ENCODE data around the gene SLC9A9.
"Not testable (repeated sequence)": the region's sequence is repeated elsewhere in the genome, so short reads cannot be mapped to it uniquely, and the experiment has no call there.

Gene SLC9A9

DNA sequence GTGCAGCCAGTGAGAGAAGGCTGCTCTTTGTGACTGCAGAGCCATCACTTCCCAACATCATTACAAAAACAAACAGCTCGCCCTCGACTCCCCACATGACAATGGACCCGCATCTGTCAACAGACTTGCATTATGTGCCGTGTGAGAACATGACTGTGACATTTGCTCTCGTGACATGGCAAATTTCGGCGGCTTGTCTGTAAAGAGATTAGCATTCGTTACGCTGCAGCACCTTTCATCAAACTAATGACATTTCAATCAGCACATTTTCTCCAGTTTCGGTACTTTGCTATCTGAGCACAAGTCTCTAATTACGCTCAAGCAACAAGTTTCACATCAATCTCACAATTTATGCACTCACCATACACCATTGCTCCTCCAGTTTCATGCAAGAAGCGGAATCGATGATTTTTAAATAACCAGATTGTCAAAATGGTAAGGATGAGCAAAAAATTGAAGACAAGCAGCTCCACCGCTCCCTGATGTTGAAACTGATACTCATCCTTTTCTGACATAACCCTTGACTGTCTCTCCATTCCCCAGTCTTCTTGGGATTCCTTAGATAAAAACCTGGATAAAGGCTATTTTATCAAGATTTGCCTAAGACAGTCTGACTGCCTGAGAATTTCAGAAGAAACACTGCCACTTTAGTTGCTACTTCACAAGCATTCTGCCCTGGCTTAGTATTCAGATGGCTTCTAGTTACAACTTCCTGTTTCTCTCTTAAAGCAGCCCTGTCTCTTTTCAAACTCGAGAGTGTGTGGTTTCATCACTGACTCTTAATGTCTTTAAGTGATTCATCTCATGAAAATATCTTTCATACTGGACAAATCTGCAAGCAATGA lies at the start of gene SLC9A9:
TSS of gene SLC9A9 (minus strand) at position 682 of the 845 bp plus-strand sequence. CDS start at position 536, 146 bp downstream.
- no peak for DNase-seq (ENCODE audit: low read depth)

DNA sequence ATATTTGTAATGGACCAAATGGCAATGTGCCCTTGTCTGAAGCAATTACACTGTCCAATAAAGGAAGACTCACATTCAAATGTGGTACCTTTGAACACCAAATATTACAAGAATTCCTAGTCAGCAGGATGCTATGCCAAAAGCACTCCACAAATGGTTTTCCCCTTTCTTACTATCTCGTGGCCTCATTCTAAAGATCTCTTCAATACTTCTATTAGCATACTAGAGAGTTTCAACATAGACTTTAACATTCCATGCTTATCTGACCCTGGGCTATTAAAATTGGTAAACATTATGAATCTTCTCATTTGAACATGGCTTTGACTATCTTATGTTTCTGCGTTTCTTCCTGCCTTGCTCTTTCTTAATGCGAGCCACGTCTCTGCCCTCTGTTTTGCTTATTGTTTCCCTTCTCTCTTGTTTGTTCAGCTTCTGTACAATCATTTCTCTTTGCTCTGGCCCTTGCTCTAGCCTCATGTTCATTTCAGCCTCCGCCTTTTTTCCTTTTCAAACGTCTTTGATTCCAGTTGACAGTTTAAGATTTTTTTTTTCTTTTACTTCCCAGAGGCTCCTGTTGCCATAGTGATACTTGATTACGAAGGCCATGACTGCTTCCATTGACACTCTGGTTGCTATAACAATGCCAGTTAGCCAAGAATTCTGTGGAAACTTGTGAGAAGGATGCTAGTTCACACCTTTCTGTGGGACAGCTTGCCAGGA lies 49.5 kb upstream of the SLC9A9 start:
- no peak for DNase-seq (ENCODE audit: low read depth)

DNA sequence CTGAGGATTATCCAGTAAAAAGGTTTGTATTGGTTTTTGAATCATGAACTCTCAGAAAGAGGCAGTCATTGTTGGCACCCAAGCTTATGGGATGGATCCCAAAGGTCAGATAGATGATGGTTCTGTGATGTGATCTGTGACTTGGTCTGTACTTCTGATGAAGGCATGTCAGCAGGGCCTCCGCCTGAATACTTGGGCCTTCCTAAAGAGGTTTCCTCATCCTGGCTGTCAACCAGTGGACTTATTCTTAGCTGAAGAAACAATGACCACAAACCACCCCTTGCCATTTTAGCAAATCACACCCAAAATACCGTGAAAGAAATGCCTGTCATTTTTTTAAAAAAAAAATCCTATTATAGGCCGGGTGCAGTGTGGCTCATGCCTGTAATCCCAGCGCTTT lies 48.2 kb upstream of the SLC9A9 start:
- DNase-seq (ENCODE audit: low read depth) = no peak

DNA sequence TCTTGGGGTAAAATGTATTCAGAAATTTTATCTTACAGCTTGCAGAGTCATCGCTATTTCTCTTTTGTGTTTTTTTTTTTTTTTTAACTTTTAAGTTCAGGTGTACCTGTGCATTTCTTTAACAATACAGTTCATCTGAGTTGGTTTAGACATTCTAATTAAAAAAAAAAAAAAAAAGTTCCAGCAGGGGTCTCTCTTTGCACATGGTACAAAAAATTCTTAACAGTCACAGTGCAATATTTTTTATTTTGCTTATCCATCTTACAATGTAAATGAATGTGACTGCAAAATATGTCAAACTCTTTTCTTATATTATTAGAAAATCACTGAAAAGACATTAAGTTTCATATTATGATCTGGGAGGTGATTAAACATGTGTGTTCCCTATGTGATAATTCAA lies 47.5 kb upstream of the SLC9A9 start:
- DNase-seq (ENCODE audit: low read depth) = no peak

- no peak for DNase-seq (ENCODE audit: low read depth)
These were observed 40.6 kb upstream of the SLC9A9 start for GRCh38 chr3:143888846-143889245.

DNA sequence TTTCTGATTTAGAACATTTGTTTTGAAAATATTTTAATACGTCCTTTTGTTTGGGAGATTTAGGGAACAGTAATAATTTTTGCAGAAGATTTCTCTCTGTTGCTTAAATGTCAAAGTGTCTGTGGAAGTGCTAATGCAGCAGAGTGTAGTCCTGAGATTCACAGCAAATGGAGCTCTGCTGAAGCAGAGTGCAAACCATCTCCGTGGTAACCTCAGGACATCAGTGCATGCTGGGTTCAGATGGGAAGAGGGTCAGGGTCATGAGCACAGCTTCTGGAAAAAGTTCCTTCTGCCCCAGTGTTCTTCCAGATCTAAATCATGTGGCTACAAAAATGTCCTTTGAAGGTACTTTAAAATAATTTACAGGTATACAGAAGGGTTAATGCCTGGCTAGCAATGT lies 39.9 kb upstream of the SLC9A9 start:
- no peak for DNase-seq (ENCODE audit: low read depth)

DNA sequence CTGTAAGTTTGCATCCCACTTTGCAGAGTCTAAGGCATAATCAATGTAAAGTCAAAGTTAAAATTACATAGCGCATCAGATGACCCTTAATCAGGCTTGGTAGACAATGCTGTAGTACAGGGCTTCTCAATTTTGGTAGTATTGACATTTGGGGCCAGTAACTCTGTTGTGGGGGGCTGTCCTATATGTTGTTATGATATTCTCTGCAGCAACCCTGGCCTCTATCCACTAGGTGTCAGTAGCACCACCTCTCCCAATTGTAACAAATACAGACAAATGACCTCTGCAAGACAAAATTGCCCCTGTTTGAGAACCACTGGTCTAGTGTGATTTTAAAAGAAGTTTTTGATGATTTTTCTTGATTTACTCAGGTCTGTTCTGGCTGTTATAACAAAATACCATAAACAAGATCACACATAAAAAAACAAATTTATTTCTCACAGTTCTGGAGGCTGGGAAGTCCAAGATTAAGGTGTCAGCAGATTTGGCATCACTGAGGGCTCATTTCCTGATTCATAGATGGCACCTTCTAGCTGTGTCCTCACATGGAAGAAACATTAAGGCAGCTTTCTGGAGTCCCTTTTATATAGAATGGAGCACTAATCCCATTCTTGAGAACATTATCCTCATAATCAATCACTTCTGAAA lies 37.6 kb upstream of the SLC9A9 start:
- DNase-seq (ENCODE audit: low read depth) = no peak

GRCh38 chr3:143884861-143885260 lies 36.6 kb upstream of the SLC9A9 start:
- no peak for DNase-seq (ENCODE audit: low read depth)

DNA sequence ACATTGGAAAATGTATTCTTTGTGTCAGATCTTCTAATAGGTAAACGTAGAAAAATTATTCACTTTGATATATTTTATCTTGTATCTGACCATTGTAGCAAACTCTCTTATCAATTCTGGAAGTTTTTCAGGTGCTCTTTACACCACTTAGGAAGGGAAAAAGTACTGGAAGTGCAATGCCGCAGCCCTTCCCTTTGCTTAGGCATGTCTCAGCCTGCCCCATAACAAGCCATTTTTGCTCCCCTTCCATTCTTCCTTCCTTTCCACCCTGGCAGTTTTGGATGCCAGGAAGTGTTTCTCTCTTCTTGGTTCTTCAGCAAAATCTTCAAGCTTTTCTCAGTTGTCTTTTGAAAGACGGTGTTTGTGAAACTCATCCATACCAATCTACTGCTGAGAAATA lies 34.9 kb upstream of the SLC9A9 start:
- DNase-seq (ENCODE audit: low read depth) = no peak

DNA sequence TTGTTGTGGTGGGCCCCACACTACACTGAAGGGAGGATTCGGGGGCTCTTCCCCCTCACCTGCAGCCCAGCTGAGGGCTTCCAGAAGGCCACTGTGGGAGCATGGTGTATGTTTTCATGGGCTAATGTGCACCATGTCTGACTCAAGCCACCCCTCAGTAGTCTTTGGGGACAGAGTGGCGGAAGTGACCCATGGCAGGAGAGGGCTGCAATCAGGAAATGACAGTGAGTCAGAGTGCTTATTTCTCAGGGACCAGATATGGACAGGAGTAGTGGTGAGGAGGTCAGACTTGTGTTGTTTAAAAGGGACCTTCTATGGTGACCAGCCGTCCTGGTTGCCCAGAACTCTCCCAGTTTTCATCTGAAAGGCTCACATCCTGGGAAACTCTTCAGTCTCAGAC lies 32.8 kb upstream of the SLC9A9 start:
- DNase-seq (ENCODE audit: low read depth) = no peak

DNA sequence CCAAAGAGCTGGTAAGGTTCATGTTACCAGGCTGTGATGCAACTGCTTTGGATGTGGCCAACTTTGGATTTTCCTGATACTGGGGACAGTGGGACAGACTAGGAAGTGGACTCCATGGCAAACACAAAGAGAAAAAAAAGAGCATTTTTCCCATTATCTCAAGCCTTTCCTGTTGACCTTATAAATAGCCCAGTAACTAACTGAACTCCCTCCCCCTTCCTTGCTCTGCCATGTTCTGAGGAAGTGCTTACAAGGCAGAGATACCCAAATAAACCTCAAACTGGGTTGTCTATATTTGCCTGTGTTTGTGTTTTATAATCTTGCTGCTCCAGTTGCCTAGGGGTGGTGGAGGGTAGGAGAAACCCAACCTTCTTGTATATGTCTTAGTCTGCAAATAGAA lies 27.3 kb upstream of the SLC9A9 start:
- no peak for DNase-seq (ENCODE audit: low read depth)

GRCh38 chr3:143873553-143873952 lies 25.3 kb upstream of the SLC9A9 start:
- DNase-seq (ENCODE audit: low read depth) = not testable (repeated sequence)

DNA sequence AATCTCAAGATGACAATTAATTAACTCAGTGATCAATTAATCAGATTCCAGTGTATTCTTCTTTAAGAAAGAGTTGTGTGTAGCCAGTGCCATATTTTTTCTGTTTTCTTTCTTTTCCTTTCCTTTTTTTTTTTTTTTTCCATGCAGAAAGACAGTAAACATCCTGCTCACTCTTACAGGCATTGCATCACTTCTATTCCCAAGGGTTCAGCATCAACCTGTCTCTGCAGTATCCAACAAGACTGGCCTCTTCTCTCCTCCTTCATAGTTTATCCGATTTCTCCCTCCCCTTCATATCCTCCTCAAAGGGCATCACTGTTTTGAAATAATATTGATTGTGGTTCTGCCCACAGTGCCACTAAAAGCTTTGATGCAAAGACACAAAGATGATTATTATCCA lies 17.0 kb upstream of the SLC9A9 start:
- DNase-seq (ENCODE audit: low read depth) = no peak

DNA sequence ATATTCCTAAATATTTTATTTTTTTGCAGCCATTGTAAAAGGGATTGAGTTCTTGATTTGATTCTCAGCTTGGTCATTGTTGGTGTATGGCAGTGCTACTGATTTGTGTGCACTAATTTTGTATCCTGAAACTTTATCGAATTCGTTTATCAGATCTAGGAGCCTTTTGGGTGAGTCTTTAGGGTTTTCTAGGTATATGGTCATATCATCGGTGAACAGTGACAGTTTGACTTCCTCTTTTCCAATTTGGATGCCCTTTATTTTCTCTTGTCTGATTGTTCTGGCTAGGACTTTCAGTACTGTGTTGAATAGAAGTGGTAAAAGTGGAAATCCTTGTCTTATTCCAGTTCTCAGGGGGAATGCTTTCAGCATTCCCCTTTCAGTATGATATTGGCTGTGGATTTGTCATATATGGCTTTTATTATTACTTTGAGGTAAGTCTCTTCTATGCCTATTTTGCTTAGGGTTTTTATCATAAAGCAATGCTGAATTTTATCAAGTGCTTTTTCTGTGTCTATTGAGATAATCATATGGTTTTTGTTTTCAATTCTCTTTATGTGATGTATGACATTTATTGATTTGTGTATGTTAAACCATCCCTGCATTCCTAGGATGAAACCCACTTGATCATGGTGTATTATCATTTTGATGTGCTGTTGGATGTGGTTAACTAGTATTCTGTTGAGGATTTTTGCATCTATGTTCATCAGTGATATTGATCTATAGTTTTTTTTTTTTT lies 11.4 kb upstream of the SLC9A9 start:
- DNase-seq (ENCODE audit: low read depth) = no peak

DNA sequence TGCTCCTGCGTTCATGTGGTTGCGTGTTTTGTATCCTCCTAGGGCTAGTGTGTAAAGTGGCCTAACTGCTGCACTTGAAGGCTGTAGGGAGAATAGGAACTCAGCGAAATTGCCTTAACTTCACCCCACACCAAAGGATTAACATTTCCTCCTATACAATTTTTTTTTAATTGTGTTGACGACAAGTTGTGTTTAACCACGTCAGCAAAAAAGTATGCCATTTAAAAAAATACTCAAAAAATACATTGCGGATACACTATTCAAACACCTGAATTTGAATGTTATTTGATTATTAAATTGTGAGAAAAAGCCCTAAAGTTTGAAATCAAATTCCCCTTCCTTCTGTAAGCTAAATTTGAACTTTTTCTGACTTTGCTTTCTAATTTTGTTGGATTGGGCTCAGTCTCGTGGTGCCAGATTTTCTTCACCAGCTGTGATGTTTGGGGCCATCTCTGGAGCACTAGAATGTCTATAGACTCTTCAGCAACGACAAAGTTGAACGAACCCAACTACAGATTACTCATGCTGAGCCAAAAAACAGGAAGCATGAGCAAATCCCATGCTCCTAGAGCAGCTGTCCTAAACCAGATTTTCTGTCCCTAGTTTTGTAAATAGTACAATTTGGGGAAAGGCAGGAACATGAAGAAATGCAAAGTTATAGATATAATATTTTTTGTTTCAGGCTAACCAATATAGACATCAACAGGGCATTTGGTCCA lies 8.1 kb upstream of the SLC9A9 start:
- no peak for DNase-seq (ENCODE audit: low read depth)

- no peak for DNase-seq (ENCODE audit: low read depth)
These were observed 6.9 kb upstream of the SLC9A9 start for GRCh38 chr3:143855183-143855582.

- no peak for DNase-seq (ENCODE audit: low read depth)
These were observed 3.2 kb upstream of the SLC9A9 start for GRCh38 chr3:143851331-143852017.

DNA sequence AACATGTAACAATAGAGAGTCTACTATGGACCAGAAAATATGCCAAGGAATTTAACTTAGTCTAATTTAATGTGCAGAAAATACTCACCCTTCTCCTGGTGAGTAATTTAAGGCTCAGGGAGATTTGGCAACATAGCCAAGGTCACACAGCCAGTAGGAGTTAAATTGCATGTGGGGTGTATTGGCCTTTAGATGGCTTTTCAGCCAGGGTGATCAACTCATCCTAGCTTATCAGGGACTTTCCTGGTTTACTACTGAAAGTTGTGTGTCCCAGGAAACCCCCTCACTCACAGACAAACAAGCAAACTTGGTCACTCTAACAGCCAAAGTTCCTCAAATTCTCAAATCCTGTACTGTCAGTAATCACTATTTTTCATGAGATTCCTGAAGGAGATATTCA lies 2.6 kb upstream of the SLC9A9 start:
- DNase-seq (ENCODE audit: low read depth) = no peak

DNA sequence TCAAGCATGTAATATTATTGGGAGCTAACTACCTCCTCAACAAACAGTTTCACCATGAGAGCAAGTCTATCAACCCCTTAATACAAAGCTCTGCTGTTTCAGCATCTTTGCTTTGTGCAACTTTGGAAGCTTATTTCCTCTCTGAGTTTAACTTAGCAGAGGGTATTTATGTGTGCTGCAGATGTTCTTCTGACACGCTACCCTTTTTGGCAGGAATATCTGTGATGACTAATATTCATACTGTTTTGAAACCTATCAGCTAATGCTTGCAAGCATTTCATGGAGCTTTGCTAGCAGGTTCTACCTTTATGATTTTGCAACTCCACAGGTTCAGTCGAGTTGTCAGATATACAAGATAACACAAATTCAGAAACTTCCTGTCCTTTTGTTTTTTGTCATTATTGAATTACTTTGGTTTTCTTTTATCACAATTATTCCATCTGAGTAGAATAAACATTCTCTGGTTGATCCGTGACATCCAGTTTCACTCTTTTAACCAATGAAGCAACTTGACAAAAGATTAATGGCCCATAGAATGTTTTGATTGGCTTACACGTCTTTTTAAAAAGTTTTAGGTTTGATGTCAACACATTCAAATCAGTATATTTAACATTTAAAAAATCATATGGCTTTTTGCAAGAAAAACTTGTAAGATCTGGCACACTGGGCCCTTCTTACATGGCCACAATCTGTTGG lies 1.7 kb upstream of the SLC9A9 start:
- no peak for DNase-seq (ENCODE audit: low read depth)

- no peak for DNase-seq (ENCODE audit: low read depth)
These were observed 436 bp upstream of the SLC9A9 start for GRCh38 chr3:143848704-143849103.

All from stimulated activated CD8-positive, alpha-beta memory T cell treated with anti-CD3 and anti-CD28 coated beads, Interleukin-12 subunit alpha, Interleukin-12 subunit beta, amount 100 ng/mL, for 1 hour (primary cell).